ENCODE results near the gene WDR86. TPM values are rescaled to one million over a fixed set of nuclear protein-coding genes. Genes with fewer than 3 reads are reported as not detected.

WDR86 gene
- total RNA-seq, 1 experiment from 2014 or later = not detected

DNA sequence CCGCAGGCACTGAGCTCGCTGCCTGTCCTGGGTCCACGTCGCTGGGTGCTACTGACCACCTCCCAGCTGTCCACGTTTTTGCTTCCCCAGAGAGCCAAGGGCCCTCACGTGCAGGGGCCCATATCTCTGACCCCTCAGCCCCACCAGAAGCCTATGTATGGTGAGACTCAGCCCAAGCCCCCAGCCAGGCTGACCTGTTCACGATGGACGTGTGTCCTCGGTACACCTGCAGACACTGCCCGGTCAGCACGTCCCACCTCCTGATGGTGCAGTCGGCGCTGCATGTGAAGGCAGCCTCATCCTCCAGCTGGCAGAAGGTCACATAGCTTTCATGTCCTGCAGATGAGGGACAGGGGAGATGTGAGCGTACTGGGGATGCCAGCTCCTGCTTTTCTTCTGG lies 9.9 kb downstream of the WDR86 start:
- Mint-ChIP-seq H3K36me3 (ENCODE audit: insufficient read depth, unreplicated experiment) (no peaks in the 10 kb centered on the region), H3K4me3 (ENCODE audit: low read depth, unreplicated experiment) (no peak overlapping the region), H3K4me1 (ENCODE audit: low read depth, unreplicated experiment) (peaks cover 10% of the 10 kb centered on the region), H3K27ac (ENCODE audit: unreplicated experiment) (no peak overlapping the region), H3K27me3 (ENCODE audit: unreplicated experiment) (peaks cover 54% of the 10 kb centered on the region), H3K9me3 (ENCODE audit: low read depth, unreplicated experiment) (no peaks in the 10 kb centered on the region)
- no peak for TF ChIP-seq CTCF (IDR thresholded peaks at IDR 0.05; ENCODE audit: unreplicated experiment)
- intact Hi-C loops (cut with micrococcal nuclease; ENCODE audit: unreplicated experiment) = loop anchor here (5.0 kb wide), 1 partner anchor 47 kb away; no protein-coding TSS in a partner anchor
- CTCF ChIA-PET = no interaction called here
- no peak for DNase-seq
- no TSS peak for BruUV-seq (replicated peaks)

DNA sequence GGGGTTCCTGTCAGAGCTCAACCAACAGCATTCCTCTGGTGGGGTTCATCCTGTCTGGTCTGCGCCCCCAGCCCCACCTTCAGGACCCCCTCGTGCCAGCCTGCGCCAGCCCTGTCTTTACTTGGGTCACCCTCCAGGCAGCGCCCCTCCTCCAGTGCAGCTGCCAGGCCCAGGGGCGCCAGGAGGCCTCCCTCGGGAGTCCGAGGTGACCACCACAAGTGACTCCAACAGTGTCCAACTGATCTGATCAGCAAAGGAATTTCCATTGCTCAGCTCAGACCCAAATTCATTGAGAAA lies 10.6 kb downstream of the WDR86 start:
- no peak for TF ChIP-seq CTCF (IDR thresholded peaks at IDR 0.05; ENCODE audit: unreplicated experiment)
- H3K36me3 Mint-ChIP-seq (ENCODE audit: insufficient read depth, unreplicated experiment) = no peaks in the 10 kb centered on the region
- peaks cover 8% of the 10 kb centered on the region for H3K4me1 Mint-ChIP-seq (ENCODE audit: low read depth, unreplicated experiment)
- no peak overlapping the region for H3K4me3 Mint-ChIP-seq (ENCODE audit: low read depth, unreplicated experiment)
- CTCF ChIA-PET = interaction anchor here (0.7 kb wide), 1 partner anchor 1657 kb away, joined by 3 read pairs; no protein-coding TSS in a partner anchor
- no peak for DNase-seq
- BruUV-seq (replicated peaks) = no TSS peak
- no peaks in the 10 kb centered on the region for H3K9me3 Mint-ChIP-seq (ENCODE audit: low read depth, unreplicated experiment)
- H3K27ac Mint-ChIP-seq (ENCODE audit: unreplicated experiment) = no peak overlapping the region
- intact Hi-C loops (cut with micrococcal nuclease; ENCODE audit: unreplicated experiment) = no loop called here
- H3K27me3 Mint-ChIP-seq (ENCODE audit: unreplicated experiment) = peaks cover 61% of the 10 kb centered on the region

- intact Hi-C loops (cut with micrococcal nuclease; ENCODE audit: unreplicated experiment) = no loop called here
- Mint-ChIP-seq H3K27me3 (ENCODE audit: unreplicated experiment) (peaks cover 66% of the 10 kb centered on the region), H3K27ac (ENCODE audit: unreplicated experiment) (no peak overlapping the region), H3K36me3 (ENCODE audit: insufficient read depth, unreplicated experiment) (no peaks in the 10 kb centered on the region), H3K9me3 (ENCODE audit: low read depth, unreplicated experiment) (no peaks in the 10 kb centered on the region), H3K4me3 (ENCODE audit: low read depth, unreplicated experiment) (no peak overlapping the region), H3K4me1 (ENCODE audit: low read depth, unreplicated experiment) (peaks cover 2% of the 10 kb centered on the region)
- TF ChIP-seq CTCF (IDR thresholded peaks at IDR 0.05; ENCODE audit: unreplicated experiment) = no peak
- CTCF ChIA-PET = interaction anchor here (0.7 kb wide), 1 partner anchor 1657 kb away, joined by 3 read pairs; no protein-coding TSS in a partner anchor
- no TSS peak for BruUV-seq (replicated peaks)
- no peak for DNase-seq
Measured at GRCh38 chr7:151398446-151399304, 11.2 kb downstream of the WDR86 start.

DNA sequence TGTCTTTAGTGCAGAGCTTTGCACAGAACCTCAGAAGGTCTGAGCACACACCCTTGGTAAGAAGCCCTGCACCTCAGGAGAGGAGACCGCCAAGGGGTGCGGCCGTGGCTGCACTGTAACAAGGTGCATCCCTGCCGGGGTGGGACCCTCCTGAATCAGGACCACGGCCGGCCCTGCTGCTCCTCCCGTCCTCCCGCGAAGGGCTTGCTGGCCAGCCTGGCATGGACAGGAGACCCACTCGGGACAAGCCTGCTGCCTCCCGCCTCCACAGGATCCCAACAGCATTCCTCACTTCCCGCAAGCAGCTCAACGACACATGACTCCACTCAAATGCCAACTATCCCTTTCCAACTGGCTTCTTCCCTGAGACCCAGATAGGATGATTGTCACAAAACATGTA lies 12.8 kb downstream of the WDR86 start:
- peaks cover 83% of the 10 kb centered on the region for H3K27me3 Mint-ChIP-seq (ENCODE audit: unreplicated experiment)
- no peak overlapping the region for H3K4me3 Mint-ChIP-seq (ENCODE audit: low read depth, unreplicated experiment)
- H3K9me3 Mint-ChIP-seq (ENCODE audit: low read depth, unreplicated experiment) = no peaks in the 10 kb centered on the region
- peaks cover 6% of the 10 kb centered on the region for H3K4me1 Mint-ChIP-seq (ENCODE audit: low read depth, unreplicated experiment)
- no TSS peak for BruUV-seq (replicated peaks)
- H3K27ac Mint-ChIP-seq (ENCODE audit: unreplicated experiment) = no peak overlapping the region
- DNase-seq = no peak
- no peaks in the 10 kb centered on the region for H3K36me3 Mint-ChIP-seq (ENCODE audit: insufficient read depth, unreplicated experiment)
- intact Hi-C loops (cut with micrococcal nuclease; ENCODE audit: unreplicated experiment) = no loop called here
- TF ChIP-seq CTCF (IDR thresholded peaks at IDR 0.05; ENCODE audit: unreplicated experiment) = no peak
- CTCF ChIA-PET = no interaction called here
